ENCODE results near the gene PFDN4.

PFDN4 gene

GRCh38 chr20:54173653-54174456 is 34.0 kb upstream of the PFDN4 start, which contains the start of gene CYP24A1:
Gene CYP24A1, minus strand, starts transcription at chr20:54173986. Its CDS starts 407 bp downstream, at chr20:54173579.
- DNase-seq = no peak

DNA sequence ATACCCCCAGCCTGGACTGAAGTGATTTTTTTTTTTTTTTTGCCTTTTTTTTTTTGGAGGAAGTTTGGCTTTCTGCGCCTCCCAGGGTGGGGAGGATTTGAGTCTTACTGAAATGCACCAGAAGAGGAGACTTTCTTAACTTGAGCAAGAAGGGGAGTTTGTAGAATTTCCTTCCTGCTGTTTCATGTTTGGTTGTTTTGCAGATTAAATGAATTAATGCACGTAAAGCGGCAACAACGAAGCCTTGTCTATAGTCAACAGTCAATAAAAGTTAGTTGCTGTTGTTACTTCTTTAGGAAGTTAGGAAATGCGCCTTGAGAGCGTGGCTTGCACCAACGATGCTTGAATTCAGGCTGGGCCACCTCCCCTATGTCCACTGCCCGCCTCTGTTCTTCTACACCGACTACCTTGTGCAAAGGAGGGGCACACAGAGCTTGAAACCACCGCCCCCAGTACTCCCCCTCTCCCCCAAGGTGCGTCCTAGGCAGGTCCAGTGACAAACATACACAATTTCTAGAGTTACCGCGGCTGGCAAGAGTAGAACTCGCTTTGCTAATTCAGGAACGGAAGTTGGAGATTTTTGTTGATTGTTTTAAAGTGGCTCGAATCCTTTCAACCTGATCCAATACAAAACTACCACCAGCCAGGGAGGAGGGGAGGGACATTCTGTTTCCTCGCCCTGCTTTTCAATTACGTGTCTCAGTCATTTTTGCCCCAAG is 33.3 kb upstream of the PFDN4 start:
- no peak for DNase-seq

DNA sequence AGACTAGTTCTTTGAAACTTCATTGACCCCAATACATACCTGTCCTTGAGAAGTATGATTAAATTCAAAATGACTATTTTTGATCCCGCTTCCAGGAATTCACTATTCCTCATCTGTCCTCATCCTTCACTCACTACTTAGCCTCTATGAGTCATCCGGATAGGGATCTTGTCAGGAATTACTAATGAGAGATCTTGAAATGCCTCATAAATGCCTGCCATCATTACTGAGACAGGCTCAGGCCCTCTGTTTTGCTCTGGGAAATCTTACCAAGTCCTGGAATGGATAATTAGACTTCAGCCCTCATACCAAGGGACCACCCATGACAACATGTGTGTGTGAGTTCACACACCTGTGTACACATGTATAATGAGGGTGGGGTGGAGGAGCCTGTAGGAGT is 31.3 kb upstream of the PFDN4 start:
- DNase-seq = no peak

- no peak for DNase-seq
These were observed 30.5 kb upstream of the PFDN4 start for GRCh38 chr20:54177378-54177777.

DNA sequence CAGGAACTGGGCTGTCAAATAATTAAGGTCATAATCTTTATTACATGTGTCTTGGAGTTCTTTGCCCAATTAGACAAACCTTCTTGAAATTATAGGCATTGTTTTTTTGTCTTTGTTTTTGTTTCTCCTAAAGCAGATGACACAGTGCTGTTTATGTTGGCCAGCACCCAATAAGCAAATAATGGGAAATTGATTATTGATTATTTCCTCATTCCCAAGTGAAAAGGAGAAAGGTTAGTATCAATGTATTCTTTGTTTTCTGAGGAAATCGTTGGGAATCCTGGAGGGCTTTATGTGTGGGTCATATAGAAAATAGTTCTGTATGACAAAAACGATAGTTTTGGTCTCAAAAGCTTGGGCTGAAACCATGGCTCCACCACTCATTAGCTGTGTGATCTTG is 29.6 kb upstream of the PFDN4 start:
- no peak for DNase-seq

DNA sequence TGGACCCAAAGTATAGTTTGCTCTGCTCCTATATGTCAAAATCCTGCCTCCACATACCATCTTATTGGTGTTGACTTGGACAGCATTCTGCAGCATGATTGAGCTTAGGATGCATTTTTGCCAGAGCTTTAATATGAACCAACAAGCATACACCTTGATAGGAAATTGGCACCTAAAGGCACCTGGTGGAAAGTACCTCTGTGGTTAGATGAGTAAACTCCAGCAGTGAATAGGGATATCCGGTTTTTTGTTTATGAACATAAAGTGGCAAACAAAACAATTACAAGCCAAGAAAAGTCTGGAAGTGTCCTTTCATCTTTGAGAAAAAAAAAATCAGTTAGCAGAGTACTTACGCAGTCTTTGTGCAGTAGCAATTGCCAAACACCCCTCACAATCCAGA is 27.9 kb upstream of the PFDN4 start:
- no peak for DNase-seq

DNA sequence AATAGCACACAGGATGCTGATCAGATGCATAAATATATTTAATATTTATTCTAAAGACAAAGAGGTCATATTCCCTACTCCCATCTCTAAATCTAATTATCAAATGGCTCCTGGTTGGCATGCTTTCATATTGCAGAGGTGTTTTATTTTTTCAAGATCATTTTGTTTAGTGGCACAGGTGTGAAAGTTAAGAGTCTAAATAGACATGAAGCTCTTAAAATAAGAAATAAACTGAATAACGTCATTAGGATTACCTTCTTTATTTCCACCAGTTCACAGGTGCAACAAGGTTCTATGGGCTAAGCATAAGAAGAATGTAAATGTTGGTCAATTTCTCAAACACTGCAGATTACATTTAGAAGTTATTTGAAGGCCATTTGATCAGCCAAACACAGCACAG is 27.0 kb upstream of the PFDN4 start:
- DNase-seq = no peak

GRCh38 chr20:54184071-54184470 is 23.8 kb upstream of the PFDN4 start:
- DNase-seq = no peak

- no peak for DNase-seq
These were observed 22.8 kb upstream of the PFDN4 start for GRCh38 chr20:54184904-54185626.

DNA sequence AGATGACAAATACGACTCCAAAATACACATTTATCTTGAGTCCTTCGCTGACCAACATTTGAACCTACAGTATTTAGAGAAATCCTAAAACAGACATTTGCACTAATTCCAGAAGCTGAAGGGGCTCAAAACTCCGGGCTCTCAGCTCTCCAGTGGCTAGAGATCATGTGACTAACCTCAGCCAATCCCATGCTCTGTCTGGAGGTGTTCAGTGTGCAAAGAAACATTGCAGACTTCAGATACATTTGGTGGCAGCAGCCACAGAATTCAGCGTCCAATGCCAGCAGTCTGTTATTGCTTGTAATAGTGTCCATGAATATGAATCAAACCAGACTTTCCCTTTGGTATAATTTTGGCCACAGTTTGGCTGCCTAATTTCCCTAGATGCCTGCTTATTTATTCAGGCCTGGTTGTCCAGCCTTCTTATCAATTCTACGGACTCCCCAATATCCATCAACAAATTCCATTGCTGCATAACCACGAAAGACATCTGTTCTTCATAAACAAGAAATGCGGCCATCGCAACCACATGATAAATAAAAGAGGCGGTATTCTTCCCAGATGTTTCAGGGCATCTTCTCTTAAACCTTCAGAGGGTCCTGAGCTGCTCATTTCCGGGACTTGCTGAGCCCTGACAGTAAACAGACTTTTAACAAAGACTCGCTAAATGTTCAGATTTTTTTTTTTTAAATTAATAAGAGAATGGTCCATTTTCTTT is 19.6 kb upstream of the PFDN4 start:
- DNase-seq = no peak

- no peak for DNase-seq
These were observed 18.3 kb upstream of the PFDN4 start for GRCh38 chr20:54189630-54190029.

GRCh38 chr20:54190217-54190616 is 17.7 kb upstream of the PFDN4 start:
- no peak for DNase-seq

DNA sequence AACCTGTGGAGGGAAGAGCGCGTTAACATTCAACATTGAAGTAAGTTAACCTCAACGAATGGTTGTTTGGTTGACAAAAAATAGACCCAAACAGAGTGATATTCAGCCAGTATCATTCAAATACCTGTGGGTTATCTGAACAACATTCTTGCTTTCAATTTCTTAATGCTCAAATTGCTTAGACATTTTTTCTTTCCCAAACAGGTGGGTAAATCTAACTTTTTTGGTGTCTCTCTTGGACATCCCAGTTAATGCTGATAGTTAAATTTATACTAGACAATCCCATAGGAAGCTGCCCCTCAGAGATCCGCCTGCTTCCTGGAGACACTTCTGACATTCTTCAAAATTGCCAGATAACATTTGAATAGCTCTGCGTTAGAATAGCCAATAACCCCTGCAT is 14.1 kb upstream of the PFDN4 start:
- DNase-seq = no peak

DNA sequence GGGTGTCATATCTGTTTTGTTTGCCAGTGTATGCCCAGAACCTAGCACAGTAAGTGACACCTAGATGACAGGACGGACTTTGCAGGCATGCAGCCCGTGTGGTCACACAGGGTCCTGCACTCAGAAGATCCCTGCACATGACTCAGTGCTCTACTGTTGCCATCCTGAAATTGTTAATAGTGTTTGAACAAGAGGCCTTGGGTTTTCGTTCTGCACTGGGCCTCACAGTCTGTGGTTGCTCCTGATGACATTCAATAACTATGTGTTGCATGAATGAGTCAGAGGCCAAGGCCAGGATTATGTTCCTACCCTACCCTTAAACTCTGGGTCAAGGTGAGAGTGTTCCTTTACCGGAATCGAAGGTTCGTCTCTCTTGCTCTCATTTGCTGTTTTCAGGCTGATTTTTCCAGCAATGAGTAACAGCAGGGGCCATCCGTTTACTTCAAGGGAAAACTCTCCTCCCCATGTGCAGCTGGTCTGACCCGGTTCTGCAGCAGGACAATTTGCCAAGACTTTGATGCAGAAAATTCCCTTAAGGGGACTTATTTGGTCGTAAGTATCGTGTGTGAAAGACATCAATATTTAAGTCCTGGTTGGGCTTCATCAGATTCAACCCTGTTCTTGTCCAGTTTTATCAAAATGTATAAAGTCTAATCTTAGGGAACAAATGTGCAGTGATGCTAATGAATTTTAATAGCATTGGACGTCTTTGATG is 13.0 kb upstream of the PFDN4 start:
- no peak for DNase-seq

- no peak for DNase-seq
These were observed 12.1 kb upstream of the PFDN4 start for GRCh38 chr20:54195483-54196472.

- DNase-seq = no peak
These were observed 10.0 kb upstream of the PFDN4 start for GRCh38 chr20:54197621-54198604.

- no peak for DNase-seq
These were observed 8.6 kb upstream of the PFDN4 start for GRCh38 chr20:54199283-54199682.

GRCh38 chr20:54199721-54200176 is 8.1 kb upstream of the PFDN4 start:
- DNase-seq = peak; percentile 87

- no peak for DNase-seq
These were observed 7.2 kb upstream of the PFDN4 start for GRCh38 chr20:54200487-54201267.

Data from activated CD8-positive, alpha-beta memory T cell treated with anti-CD3 and anti-CD28 coated beads for 24 hours (primary cell).